Lung (tissue), 12 donors: ENCODE results near the gene TPPP2. TPM values are rescaled to one million over a fixed set of nuclear protein-coding genes. Genes with fewer than 3 reads are reported as not detected.

Experiments
- ATAC-seq: fragments of 200-7000 bp; cut with Tn5 transposase; one replicate; pipeline ENCODE4 v1.9.1; 2020; ENCODE audit warnings: moderate number of reproducible peaks; ENCODE audit not compliant: insufficient read depth, low FRiP score
- DNase-seq, 3 donors: peaks; one replicate each; pipeline ENCODE4 v3.0.0-alpha.2; 2013 to 2017
- H3K27ac ChIP-seq, 2 donors: one replicate each; pipeline ENCODE4 v1.5.1; 2013; ENCODE audit warnings: mild to moderate bottlenecking in 2 of 2, moderate library complexity in 2 of 2, control low read depth in 1 of 2, inconsistent platforms in 1 of 2, low read depth in 1 of 2, low read length in 1 of 2
- H3K27me3 ChIP-seq, 3 donors: one replicate each; pipeline ENCODE4 v1.5.1; 2013; ENCODE audit warnings: low read length in 2 of 3; ENCODE audit not compliant: control insufficient read depth in 3 of 3, insufficient read depth in 3 of 3
- H3K36me3 ChIP-seq, 4 donors: one replicate each; pipeline ENCODE4 v1.5.1; 2013; ENCODE audit warnings: low read length in 4 of 4, mild to moderate bottlenecking in 1 of 4, moderate library complexity in 1 of 4; ENCODE audit not compliant: control insufficient read depth in 4 of 4, insufficient read depth in 4 of 4
- H3K4me1 ChIP-seq, 5 donors: one replicate each; pipeline ENCODE4 v1.5.1; 2013; ENCODE audit warnings: low read length in 5 of 5, mild to moderate bottlenecking in 2 of 5, moderate library complexity in 1 of 5; ENCODE audit not compliant: control insufficient read depth in 5 of 5, insufficient read depth in 5 of 5
- H3K4me3 ChIP-seq: one replicate; pipeline ENCODE4 v1.5.1; 2013; ENCODE audit warnings: mild to moderate bottlenecking, control low read depth, moderate library complexity
- H3K9ac ChIP-seq, 2 donors: one replicate each; pipeline ENCODE4 v1.5.1; 2013; ENCODE audit warnings: low read length in 2 of 2, control low read depth in 1 of 2; ENCODE audit not compliant: insufficient read depth in 1 of 2
- H3K9me3 ChIP-seq, 4 donors: one replicate each; pipeline ENCODE4 v1.5.1; 2013; ENCODE audit warnings: low read length in 3 of 4, mild to moderate bottlenecking in 1 of 4, moderate library complexity in 1 of 4; ENCODE audit not compliant: control insufficient read depth in 4 of 4, insufficient read depth in 3 of 4
- CTCF ChIP-seq: IDR thresholded peaks from 2 replicates; pipeline ENCODE4 v1.5.1; 2012; ENCODE audit warnings: mild to moderate bottlenecking; ENCODE audit errors: control extremely low read depth, extremely low read depth
- WGBS, 2 donors: extraction: QIAGEN DNeasy Blood & Tissue Kit; methylation state at CpG; one replicate each; pipeline ENCODE4 v1.1.7; 2013; 5-methylcytosine and 5-hydroxymethylcytosine counted together
- polyA plus RNA-seq, 2 donors: library from polyadenylated mRNA; stranded (reverse); fragments of 200-250 nt; gene quantifications; one replicate each; pipeline ENCODE4 v1.2.1, GENCODE V29; 2013
- total RNA-seq, 2 donors: library from RNA; depleted of rRNA in 1 of 2; stranded (reverse); fragments of >200 nt in 1 of 2; gene quantifications; one replicate each; pipeline ENCODE4 v1.2.1, GENCODE V29; 2014 to 2021
- donor health status: control.
- donor health status: control.
- donor health status: Bipolar disorder and iron deficiency.
- donor health status: healthy.
- donor health status: DM: yes; HTN: yes; CAD: no.

The TPPP2 gene
- total and polyA plus RNA-seq, 4 donors = 0.65 TPM; not detected in 3

GRCh38 chr14:21023174-21023573 is 6.8 kb upstream of the TPPP2 start:
- Histone ChIP-seq H3K27ac (peak overlapping the region; percentile 17 to 93), H3K27me3 (no peaks in the 10 kb centered on the region), H3K4me1 (peaks cover 7 to 24% (median 13%) of the 10 kb centered on the region in 5 donors), H3K36me3 (peaks cover 2 to 19% (median 9%) of the 10 kb centered on the region in 4 donors), H3K4me3 (no peak overlapping the region), H3K9ac (no peak overlapping the region), H3K9me3 (no peaks in the 10 kb centered on the region)
- ATAC-seq (no peak), DNase-seq (peak in 2 of 3 donors; percentile 13 to 31)
- 41 to 43% methylated on average over 7 of the region's 7 CpGs for WGBS, 2 donors
- no peak for TF ChIP-seq CTCF

- peaks cover 7 to 24% (median 13%) of the 10 kb centered on the region in 5 donors for H3K4me1 ChIP-seq
- ATAC-seq (no peak), DNase-seq (no peak)
- TF ChIP-seq CTCF = no peak
- H3K4me3 ChIP-seq = peak overlapping the region; percentile 75
- H3K9me3 ChIP-seq = no peaks in the 10 kb centered on the region
- WGBS, 2 donors = 22 to 29% methylated on average over 17 of the region's 17 CpGs
- peak overlapping the region; percentile 55 to 71 for H3K9ac ChIP-seq
- peaks cover 2 to 19% (median 8%) of the 10 kb centered on the region in 4 donors for H3K36me3 ChIP-seq
- no peaks in the 10 kb centered on the region for H3K27me3 ChIP-seq
- peak overlapping the region; percentile 86 to 93 for H3K27ac ChIP-seq
Observed at GRCh38 chr14:21023817-21024584, 6.0 kb upstream of the TPPP2 start.

- Histone ChIP-seq H3K36me3 (peaks cover under 1 to 13% (median 8%) of the 10 kb centered on the region in 4 donors), H3K27me3 (no peaks in the 10 kb centered on the region), H3K27ac (peak within 1 kb of the TSS; percentile 86 to 93), H3K9me3 (no peaks in the 10 kb centered on the region), H3K4me1 (peaks cover 7 to 24% (median 13%) of the 10 kb centered on the region in 5 donors), H3K4me3 (peak within 1 kb of the TSS; percentile 75), H3K9ac (peak within 1 kb of the TSS; percentile 55 to 71)
- WGBS, 2 donors = 1% methylated on average over 57 to 72 of the region's 72 CpGs
- ATAC-seq (peak; percentile 89), DNase-seq (peak; percentile 82 to 90 (median 88))
- TF ChIP-seq CTCF = no peak
Observed at GRCh38 chr14:21024585-21025370, 5.2 kb upstream of the TPPP2 start, which contains the start of gene NDRG2. TSS of gene NDRG2 (minus strand) at chr14:21025061. CDS start at chr14:21023315, 1,746 bp downstream.
